GM12878 (cell line): ENCODE measurements around the gene DCBLD1.
"Not testable (repeated sequence)": the region's sequence is repeated elsewhere in the genome, so short reads cannot be mapped to it uniquely, and the experiment has no call there.

ENCODE experiments used
- EP300 ChIP-seq, 2 experiments: fragments of 150-350 bp in 1 of 2; IDR thresholded peaks; 2 replicates each; pipeline ENCODE4 v1.6.1; 2011 to 2012; ENCODE audit warnings: low read depth in 2 of 2, low read length in 2 of 2, borderline replicate concordance in 1 of 2, improper control_type of control experiment in 1 of 2, inconsistent platforms in 1 of 2; ENCODE audit not compliant: control insufficient read depth in 1 of 2
- FOXM1 ChIP-seq: IDR thresholded peaks from 2 replicates; pipeline ENCODE4 v1.6.1; 2012; ENCODE audit warnings: low read depth, mild to moderate bottlenecking, inconsistent platforms, low read length, moderate library complexity
- GABPA ChIP-seq: IDR thresholded peaks from 2 replicates; pipeline ENCODE4 v1.6.1; 2014; ENCODE audit warnings: antibody characterized with exemption, low read depth, mild to moderate bottlenecking, inconsistent platforms
- NR2F1 ChIP-seq: fragments of 450-650 bp; conservative IDR thresholded peaks from 2 replicates; pipeline ENCODE4 v1.6.1; 2017; ENCODE audit warnings: mild to moderate bottlenecking
- NRF1 ChIP-seq: conservative IDR thresholded peaks from 2 replicates; pipeline ENCODE4 v1.6.1; 2011; ENCODE audit warnings: mild to moderate bottlenecking, low read depth, low read length, improper control_type of control experiment
- POLR2A ChIP-seq: IDR thresholded peaks from 2 replicates; pipeline ENCODE4 v1.6.1; 2011; ENCODE audit warnings: low read depth, mild to moderate bottlenecking, low read length
- SMC3 ChIP-seq: IDR thresholded peaks from 2 replicates; pipeline ENCODE4 v1.6.1; 2011; ENCODE audit warnings: low read length, improper control_type of control experiment, borderline replicate concordance
- SPI1 ChIP-seq: IDR thresholded peaks from 2 replicates; pipeline ENCODE4 v1.6.1; 2011; ENCODE audit warnings: low read depth, mild to moderate bottlenecking, low read length, moderate library complexity, borderline replicate concordance; ENCODE audit not compliant: insufficient read depth
- SUPT20H ChIP-seq: IDR thresholded peaks from 2 replicates; pipeline ENCODE4 v1.6.1; 2011; ENCODE audit warnings: low read depth, mild to moderate bottlenecking, low read length, moderate library complexity, borderline replicate concordance; ENCODE audit not compliant: control insufficient read depth
- ZNF24 ChIP-seq: fragments of 450-650 bp; IDR thresholded peaks from 2 replicates; pipeline ENCODE4 v1.6.1; 2017; ENCODE audit warnings: antibody characterized with exemption, mild to moderate bottlenecking
- TF ChIP-seq, protein P1 (sequence below): fragments of 450-650 bp; formaldehyde crosslinking; IDR thresholded peaks from 2 replicates; pipeline ENCODE4 v1.4.0; 2020; ENCODE audit warnings: mild to moderate bottlenecking, moderate library complexity

- TF ChIP-seq SMC3; GABPA; SPI1; FOXM1; EP300 (IDR thresholded peaks at IDR 0.05; ENCODE audit: borderline replicate concordance in 1 of 2, control insufficient read depth in 1 of 2, low read depth in 2 of 2, low read length in 2 of 2); ZNF24; NR2F1; POLR2A; SUPT20H; NRF1: not testable (repeated sequence)
- TF ChIP-seq, protein P1, sequence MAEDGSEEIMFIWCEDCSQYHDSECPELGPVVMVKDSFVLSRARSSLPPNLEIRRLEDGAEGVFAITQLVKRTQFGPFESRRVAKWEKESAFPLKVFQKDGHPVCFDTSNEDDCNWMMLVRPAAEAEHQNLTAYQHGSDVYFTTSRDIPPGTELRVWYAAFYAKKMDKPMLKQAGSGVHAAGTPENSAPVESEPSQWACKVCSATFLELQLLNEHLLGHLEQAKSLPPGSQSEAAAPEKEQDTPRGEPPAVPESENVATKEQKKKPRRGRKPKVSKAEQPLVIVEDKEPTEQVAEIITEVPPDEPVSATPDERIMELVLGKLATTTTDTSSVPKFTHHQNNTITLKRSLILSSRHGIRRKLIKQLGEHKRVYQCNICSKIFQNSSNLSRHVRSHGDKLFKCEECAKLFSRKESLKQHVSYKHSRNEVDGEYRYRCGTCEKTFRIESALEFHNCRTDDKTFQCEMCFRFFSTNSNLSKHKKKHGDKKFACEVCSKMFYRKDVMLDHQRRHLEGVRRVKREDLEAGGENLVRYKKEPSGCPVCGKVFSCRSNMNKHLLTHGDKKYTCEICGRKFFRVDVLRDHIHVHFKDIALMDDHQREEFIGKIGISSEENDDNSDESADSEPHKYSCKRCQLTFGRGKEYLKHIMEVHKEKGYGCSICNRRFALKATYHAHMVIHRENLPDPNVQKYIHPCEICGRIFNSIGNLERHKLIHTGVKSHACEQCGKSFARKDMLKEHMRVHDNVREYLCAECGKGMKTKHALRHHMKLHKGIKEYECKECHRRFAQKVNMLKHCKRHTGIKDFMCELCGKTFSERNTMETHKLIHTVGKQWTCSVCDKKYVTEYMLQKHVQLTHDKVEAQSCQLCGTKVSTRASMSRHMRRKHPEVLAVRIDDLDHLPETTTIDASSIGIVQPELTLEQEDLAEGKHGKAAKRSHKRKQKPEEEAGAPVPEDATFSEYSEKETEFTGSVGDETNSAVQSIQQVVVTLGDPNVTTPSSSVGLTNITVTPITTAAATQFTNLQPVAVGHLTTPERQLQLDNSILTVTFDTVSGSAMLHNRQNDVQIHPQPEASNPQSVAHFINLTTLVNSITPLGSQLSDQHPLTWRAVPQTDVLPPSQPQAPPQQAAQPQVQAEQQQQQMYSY: not testable (repeated sequence)
Observed at GRCh38 chr6:117468527-117468926, 13.9 kb upstream of the DCBLD1 start.
